GM19397 (cell line): ENCODE measurements around the gene PLPPR3.

ENCODE experiments used
- ATAC-seq: cut with Tn5 transposase; IDR thresholded peaks from one replicate; pipeline ENCODE4 v1.9.1; 2021; ENCODE audit warnings: mild to moderate bottlenecking, moderate library complexity; ENCODE audit not compliant: unreplicated experiment

The PLPPR3 gene

DNA sequence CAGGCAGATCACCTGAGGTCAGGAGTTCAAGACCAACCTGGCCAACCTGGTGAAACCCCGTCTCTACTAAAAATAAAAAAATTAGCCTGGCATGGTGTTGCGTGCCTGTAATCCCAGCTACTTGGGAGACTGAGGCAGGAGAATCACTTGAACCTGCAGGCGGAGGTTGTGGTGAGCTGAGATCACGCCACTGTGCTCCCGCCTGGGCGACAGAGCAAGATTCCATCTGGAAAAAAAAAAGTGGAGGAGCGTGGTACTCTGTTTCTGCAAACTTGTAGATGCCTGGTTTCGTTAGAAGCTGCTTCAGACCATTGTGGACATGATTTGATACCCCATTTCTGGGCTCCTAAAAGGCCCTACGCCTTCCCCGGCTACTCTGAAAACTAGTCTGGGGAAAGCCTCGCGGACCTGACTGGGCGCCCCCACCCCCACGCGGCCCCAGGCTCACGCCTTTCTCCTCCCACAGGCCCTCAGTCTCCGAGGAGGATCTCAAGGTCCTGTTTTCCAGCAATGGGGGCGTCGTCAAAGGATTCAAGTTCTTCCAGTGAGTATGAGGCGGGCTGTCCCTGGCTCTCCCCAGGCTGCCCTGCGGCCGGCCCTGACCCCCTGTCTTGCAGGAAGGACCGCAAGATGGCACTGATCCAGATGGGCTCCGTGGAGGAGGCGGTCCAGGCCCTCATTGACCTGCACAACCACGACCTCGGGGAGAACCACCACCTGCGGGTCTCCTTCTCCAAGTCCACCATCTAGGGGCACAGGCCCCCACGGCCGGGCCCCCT is 11.5 kb downstream of the PLPPR3 start:
- no peak for ATAC-seq

DNA sequence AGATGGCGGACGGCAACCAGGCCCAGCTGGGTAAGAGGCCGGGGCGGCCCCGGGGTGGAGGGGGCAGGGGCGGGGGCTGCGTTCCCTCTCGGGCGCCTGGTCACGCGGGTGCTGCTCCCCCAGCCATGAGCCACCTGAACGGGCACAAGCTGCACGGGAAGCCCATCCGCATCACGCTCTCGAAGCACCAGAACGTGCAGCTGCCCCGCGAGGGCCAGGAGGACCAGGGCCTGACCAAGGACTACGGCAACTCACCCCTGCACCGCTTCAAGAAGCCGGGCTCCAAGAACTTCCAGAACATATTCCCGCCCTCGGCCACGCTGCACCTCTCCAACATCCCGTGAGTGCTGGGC is 13.4 kb downstream of the PLPPR3 start:
- no peak for ATAC-seq

DNA sequence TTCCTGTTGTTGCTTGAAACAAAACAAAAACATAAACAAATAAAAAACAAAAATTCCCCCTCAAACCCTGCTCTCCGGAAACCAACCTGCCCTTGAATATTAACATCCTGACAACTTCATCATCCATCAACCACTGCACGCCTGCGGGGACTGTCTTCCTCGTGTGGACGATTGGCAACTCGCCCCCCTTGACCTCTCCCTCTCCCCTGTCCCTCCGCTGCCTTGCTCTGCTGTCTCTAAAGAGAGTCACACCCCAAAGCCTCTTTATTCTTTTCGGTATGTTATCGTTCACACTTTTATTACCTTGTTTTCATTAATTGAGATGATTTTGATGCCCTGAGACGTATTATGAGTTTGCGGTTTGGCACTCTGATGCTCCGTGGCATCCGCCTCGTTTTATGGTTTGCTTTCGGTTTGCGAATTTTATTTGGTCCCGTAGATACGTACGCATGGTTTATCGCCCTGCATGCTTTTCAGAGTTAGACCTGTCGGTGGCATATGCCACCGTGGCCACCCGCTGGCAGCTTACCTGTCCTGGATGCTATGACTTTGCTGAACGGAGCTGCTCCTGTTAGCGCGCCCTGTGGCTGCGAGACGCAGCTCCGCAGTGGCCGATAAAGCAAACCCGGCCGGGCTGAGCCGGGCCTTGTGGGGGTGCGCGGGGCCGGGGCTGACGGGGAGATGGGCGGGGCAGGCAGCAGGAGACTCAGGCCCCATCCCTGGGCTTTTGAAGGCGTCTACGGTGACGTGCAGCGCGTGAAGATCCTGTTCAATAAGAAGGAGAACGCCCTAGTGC is 13.9 kb downstream of the PLPPR3 start:
- no peak for ATAC-seq

DNA sequence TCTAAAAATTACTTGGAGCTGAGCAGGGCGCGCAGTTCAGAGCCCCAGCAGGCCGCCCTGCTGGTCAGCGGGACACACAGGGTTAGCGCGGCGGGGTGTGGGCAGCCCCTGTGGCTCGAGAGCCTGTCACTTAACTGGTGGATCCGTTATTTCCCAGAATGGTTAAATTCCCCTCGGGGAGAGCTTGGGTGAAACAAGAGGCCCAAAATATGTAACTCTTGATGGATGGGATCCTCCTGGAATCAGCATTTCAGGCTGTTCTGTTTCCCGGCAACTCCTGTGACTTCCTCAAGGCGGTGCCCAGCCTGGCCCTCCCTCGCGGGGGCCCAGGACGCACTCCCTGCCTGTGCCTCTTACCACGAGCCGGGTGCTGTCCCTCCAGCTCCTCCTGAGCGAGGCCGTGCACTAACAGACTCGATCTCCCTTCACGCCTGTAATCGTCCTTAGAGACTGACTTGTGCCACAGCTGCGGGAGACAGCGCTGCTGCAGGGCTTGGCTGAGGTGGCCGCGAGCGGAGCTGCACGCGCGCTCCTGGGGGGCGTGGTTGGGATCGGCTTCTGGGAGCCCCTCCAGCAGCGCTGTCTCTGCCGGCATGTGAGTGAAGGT is 14.8 kb downstream of the PLPPR3 start:
- no peak for ATAC-seq

DNA sequence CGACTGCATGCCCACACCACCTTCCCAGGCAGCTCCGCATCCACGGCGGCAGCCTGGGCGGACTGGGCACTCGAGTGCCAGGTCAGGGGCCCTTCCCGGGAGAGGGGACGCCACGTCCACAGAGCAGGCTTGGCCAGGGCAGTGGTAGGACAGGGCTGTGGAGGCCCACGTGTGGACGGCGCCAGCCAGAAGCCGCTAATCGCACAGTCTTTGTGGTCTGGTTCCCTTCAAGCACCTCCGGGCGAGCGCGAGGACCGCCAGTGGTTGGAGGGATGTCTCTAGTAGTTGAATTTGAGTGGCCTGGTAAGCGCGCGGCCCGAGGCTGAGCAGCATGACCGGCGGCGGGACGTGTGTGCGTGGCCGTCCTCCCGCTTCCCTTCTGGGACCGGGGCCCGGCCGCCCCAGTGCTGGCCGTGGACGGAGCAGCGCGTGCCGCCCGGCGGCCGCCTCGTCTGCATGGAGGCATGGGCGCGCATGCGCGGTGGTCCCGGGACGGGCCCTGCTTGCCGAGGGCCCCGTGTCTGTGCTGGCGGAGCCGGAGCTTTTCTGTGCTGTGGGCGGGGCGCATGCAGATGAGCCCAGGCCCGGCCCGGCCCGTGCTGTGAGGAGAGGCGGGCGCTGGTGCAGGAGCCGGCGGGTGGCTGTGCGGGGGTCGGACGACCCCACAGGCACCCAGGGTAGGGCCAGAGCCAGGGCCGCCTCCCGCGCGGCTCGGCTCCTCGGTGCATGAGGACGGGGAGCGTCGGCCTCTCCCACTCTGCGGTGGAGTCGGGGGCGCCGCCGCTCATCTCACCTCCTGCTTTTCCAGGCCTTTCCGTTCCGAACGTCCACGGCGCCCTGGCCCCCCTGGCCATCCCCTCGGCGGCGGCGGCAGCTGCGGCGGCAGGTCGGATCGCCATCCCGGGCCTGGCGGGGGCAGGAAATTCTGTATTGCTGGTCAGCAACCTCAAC is 15.9 kb downstream of the PLPPR3 start:
- ATAC-seq = no peak

DNA sequence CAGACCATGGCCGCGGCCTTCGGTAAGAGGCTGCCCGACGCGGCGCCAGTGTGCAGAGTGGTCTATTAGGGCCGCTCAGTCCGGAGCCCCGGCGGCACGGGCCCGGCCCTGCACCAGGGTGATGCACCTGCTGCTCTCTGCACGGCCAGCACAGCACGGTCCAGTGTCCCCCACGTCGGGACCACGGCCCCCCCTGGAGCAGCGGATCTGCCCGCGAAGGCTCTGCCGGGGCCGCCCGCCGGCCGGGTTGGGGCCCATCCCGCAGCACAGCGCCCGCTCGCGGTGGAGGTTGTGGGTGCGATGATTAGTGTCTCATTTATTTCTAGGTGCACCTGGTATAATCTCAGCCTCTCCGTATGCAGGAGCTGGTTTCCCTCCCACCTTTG is 16.6 kb downstream of the PLPPR3 start:
- no peak for ATAC-seq

DNA sequence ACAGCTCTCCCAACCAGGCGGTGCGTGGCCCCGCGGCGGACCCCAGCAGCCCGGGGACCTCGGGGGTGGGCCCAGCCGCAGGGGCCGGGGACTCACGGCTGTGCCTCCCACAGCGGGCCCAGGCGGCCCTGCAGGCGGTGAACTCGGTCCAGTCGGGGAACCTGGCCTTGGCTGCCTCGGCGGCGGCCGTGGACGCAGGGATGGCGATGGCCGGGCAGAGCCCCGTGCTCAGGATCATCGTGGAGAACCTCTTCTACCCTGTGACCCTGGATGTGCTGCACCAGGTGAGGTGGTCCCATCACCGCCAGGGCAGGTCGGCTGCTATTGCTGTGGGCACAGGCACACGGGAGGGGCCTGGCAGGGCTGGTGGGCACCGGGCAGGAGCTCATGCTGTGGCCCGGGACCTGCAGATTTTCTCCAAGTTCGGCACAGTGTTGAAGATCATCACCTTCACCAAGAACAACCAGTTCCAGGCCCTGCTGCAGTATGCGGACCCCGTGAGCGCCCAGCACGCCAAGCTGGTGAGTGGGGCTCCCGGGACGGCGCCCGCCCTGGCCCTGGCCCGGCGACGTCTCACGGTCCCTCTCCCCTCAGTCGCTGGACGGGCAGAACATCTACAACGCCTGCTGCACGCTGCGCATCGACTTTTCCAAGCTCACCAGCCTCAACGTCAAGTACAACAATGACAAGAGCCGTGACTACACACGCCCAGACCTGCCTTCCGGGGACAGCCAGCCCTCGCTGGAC is 17.2 kb downstream of the PLPPR3 start:
- ATAC-seq = no peak

DNA sequence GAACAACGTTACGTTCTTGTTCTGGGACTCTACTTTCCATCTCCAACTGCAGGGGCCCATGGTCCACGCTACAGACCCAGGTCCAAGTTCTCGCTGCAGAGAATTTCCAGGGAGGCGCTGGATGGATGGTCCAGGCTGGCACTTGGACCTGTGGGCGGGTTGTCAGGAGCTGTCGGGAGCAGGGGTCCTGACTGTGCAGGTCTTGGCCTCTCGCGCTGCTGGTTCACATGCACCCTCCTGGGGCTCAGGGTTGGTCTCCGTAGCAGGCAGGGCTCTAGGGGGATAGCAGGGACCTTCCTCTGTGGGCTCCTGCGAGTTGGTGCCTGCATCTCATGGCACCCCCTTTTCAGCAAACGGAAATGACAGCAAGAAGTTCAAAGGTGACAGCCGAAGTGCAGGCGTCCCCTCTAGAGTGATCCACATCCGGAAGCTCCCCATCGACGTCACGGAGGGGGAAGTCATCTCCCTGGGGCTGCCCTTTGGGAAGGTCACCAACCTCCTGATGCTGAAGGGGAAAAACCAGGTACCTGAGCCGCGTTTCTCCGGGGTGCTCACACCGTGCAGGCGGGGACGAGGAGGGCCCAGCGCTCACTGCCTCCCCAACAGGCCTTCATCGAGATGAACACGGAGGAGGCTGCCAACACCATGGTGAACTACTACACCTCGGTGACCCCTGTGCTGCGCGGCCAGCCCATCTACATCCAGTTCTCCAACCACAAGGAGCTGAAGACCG is 17.9 kb downstream of the PLPPR3 start:
- ATAC-seq = no peak

DNA sequence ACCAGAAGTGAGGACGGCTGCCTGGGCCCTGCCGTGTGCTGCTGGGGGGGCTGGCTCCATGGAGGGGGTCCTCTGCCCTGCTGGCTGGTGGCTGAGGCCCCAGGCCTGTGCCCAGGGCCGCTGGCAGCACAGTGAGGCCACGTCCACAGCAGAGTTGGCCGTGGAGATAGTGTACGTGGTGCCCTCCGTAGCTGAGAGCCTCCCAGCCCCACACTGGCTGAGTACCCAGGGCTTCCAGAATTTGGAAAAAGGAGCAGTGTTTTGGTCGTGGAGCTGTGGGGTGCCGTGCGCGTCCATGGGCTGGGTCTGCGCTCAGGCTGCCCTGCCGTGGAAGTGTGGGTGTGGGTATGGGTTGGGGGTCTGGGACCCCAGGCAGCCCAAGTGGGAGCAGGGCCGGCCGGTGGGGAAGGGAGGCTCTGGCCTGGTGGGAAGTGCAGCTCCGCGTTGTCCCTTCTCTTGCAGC is 18.6 kb downstream of the PLPPR3 start:
- ATAC-seq = no peak

DNA sequence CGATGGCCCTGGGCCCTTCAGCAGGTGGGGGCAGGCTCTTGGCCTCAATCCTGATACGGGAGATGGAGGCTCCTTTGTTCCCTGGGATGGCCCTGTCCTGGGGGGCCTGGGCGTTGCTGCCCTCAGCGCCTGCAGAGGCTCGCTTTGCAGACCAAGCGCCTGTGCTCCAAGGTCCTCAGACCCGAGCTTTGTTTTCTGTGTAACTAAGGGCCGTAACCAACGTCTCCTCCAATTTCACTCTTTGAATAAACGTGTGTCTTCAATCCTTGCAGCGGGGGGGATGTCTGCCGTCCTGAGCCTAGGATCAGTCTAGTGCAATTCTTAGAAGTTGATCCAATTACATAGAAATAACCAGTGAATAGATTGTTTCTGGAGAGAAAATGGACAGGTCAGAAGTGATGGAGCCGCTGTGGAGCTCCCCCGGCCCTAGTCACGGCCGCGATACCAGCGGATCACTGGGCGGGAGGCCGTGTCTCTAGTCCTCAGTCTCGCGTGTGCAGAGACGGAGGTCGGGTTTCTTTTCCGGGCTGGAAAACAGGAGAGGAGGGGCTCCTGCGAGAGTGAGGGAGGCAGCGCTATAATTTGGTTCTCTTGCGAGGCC is 19.2 kb downstream of the PLPPR3 start:
- ATAC-seq = no peak

DNA sequence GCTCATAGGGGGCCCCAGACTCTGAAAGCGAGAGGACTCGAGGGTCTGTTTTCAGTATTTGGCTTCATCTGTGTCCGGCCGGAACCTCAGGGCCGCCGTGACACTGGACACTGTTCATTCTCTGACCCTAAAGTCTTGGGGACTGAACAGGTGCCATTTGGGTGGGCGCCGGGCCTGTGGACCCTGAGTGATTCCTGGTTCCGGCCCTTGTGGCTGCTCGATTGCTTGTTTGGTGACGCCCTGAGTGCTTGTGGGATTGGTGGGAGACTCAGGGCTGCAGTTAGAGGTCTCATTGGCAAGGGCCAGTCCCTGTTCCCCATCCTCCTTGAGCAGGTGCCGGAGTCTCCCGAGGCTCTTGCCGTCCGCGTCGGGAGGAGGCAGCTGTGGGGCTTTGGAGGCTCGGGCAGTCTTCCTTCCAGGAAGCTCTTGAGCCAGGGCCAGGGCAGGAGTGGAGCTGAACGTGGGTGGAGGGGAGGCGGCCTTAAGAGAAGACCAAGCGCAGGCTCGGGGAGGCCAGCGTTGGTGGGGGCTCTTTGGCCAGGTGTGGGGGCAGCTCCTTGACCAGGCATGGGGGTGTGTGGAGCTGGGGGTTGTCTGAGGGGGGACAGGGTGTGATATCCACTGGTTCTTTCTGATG is 19.8 kb downstream of the PLPPR3 start:
- ATAC-seq = no peak

DNA sequence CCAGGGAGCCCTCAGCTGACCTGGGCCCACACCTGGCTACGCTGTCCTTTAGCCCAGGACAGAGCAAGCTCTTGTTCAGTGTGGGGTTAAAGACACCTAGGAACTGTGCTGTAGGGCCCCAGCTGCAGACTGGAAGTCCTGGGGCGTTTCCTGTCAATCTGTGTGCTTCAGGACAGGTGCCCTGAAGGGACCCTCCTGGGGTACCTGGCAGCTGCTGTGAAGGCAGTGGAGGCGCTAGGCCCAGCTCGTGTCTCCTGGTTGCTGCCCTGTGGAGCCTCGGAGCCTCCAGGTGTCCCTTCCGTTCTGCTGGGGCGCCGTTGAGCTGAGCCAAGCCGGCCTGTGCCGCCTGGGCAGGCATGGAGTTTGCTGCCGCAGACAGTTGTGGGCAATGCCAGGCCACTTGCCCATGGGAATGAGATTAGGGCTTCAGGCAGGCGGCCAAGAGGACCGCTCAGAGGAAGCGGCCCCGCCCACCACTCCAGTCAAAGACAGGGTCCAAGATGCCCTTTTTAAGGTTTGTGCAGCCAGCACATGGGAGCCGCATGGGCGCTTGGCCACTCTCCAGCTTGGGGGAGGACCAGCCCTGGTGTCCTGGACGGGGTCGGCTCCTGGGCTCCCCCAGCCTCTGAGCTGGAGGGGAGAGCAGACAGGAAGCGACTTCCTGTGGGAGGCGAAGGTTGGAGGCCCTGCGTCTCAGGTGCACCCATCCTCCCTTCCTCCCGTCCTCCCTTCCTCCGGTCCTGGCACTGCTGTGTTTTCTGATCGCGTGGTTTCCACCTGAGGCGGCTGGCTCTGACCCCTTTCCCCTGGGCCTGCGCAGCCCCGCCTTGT is 20.5 kb downstream of the PLPPR3 start:
- no peak for ATAC-seq

DNA sequence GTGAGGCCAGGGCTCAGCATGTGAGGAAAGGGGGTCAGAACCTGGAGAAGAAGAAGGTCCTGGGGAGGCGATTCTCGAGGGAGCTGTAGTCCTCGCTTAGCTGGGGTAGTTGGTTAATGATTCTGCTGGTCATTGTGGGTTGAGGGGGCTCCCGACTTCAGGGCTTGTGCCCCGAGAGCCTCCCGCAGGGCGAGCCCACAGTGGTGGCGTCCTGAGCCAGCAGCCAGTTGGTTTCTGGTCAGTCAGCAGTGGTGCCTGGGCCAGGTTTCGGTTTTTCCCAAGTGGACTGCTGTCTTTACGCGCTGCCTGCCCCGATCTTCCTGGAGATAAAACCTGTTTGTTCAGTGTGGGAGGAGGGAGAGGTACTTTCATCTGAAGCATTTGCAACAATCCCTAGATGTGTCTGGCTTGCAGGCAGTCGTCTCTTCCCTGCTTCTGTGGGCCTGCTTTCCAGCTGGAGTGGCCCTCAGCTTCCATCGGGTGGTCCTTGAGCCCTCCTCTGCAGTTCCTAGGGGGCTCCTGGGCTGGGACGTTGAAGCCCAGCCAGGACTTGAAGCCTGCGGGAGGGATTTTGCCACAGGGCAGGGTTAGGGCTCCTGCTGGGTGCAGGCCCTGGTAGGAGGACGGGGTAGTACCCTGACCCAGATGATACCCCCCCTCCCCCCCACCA is 21.3 kb downstream of the PLPPR3 start:
- no peak for ATAC-seq

DNA sequence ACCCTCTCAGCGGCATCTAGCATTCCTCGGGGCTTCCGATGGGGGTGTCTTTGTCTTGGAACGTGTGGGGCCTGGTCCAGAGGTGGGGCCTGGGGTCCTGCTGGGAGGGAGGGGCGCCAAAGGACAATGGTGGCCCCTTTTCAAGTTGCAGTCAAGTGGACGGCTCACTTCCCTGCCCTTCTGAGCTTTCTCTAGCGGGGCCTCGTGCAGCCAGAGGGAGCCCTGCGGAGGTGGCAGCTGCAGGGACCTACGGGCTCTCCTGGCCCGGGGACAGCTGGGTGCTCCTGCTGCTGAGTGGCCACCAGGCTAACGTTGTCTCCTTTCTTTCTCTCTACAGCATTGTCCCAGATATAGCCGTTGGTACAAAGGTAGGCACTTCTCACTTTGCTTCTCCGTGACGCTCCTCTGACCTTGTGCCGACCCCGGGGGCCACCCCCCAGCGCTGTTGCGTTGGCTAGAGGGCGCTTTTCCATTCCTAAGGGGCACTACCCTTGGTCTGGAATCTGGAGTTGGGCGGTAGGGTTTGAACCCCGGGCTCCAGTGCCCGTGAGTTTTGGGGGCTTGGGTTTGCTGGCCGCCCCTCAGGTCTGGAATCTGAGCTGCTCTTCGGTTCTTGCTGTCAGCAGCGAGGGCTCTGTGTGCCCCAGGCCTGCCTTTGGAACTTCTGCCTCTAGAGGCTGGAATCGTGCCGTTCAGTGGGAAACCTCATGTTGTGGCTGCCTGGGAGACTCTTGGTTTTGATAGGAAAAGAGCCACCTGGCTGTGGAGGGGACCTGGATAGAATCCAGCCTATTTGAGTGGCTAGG is 22.5 kb downstream of the PLPPR3 start:
- no peak for ATAC-seq

DNA sequence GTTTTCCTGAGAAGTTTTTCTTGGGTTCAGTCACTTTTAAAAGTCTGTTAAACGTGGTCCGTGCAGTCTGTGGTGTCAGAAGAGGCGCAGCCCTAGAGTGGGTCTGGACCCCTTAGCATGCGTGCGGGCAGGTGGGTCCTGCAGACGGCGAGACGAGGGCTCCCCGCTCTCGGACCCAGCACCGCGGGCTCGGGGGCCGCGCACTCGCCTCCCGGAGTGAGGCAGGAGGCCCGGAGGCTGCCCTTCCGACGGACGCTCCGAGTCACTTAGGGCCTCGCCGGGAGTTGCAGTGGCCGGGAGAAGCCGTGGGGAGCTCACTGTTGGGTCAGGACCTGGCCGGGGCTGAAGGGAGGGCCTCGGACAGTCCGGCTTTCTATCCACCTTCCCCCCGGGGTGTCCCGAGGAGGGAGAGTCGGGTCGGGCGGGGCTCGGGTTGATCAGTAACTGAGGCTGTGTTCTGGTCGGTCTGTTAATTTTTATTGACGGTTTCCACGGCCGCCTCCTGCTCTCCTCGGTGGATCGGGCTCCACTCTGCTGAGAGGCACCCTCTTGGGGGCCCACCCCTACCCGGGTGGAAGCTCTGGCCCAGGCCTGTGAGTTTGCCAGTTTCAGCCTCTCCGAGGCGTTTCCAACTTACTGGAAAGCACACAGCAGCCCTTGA is 23.2 kb downstream of the PLPPR3 start:
- no peak for ATAC-seq
